Fibroblast of the aortic adventitia (primary cell): Measurements from ENCODE around the gene MAN2A1. TPM values are rescaled to one million over a fixed set of nuclear protein-coding genes. Genes with fewer than 3 reads are reported as not detected.
A peak's percentile ranks its signal among the peaks of the same experiment; 100 is the strongest.

Experiments
- DNase-seq: peaks from one replicate; pipeline ENCODE4 v3.0.0-alpha.2; 2010; ENCODE audit warnings: low read depth
- H3K4me3 ChIP-seq: 2 replicates; pipeline ENCODE4 v1.5.1; 2011; ENCODE audit warnings: low read depth, mild to moderate bottlenecking, control low read depth, low read length, moderate library complexity
- total RNA-seq: library from RNA; depleted of rRNA; stranded (reverse); fragments of >200 nt; gene quantifications from 2 replicates; pipeline ENCODE4 v1.2.3, GENCODE V29; 2012; ENCODE audit warnings: low replicate concordance
- TF ChIP-seq, protein P1 (sequence below): IDR thresholded peaks from 2 replicates; pipeline ENCODE4 v1.5.1; 2011; ENCODE audit warnings: mild to moderate bottlenecking, low read length, control low read depth, inconsistent platforms; ENCODE audit not compliant: insufficient read depth

MAN2A1 gene
- total RNA-seq, 1 donor: 62.3 TPM

DNA sequence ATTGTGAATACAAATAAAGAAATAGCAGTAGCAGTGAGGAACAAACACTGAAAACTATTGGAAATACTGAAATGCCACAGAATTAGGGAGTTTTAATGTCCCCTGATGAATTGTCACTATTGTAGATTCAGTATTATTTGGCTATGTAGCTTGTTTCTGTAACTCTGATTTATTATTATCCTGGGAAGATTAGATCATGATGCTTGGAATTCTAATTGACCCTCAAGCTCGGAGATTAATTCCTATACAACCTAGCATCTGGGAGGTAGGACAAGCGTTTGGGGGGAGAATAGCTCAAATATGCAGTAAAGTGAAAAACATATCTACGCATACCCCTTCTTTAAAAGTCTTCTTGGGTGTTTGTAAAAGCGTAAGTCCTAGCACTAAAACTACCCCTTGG, 15.1 kb upstream of the MAN2A1 start:
- no peak overlapping the region for H3K4me3 ChIP-seq
- TF ChIP-seq, protein P1, sequence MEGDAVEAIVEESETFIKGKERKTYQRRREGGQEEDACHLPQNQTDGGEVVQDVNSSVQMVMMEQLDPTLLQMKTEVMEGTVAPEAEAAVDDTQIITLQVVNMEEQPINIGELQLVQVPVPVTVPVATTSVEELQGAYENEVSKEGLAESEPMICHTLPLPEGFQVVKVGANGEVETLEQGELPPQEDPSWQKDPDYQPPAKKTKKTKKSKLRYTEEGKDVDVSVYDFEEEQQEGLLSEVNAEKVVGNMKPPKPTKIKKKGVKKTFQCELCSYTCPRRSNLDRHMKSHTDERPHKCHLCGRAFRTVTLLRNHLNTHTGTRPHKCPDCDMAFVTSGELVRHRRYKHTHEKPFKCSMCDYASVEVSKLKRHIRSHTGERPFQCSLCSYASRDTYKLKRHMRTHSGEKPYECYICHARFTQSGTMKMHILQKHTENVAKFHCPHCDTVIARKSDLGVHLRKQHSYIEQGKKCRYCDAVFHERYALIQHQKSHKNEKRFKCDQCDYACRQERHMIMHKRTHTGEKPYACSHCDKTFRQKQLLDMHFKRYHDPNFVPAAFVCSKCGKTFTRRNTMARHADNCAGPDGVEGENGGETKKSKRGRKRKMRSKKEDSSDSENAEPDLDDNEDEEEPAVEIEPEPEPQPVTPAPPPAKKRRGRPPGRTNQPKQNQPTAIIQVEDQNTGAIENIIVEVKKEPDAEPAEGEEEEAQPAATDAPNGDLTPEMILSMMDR: no peak

DNA sequence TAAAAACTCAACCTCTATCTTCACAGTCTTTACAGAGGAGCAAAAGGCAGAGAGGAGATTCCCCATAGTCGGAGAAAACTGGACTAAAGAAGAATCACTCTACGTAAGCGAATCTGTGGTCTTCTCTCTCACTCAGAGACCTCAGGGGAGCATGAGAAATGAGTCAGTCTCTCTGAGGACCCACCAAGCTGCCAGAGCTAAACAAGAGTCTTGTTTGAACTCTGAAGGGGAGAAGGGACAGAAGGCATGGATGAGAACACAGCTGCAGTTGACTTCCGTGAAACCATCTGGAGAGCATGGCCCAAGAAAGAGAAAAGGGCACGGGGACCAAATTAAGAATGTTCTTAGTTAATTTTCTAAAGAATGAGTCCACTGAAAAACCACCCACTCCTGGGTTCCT, 12.8 kb upstream of the MAN2A1 start:
- H3K4me3 ChIP-seq: no peak overlapping the region
- DNase-seq: no peak
- TF ChIP-seq, protein P1: no peak

More for the DNA sequence above, 15.1 kb upstream of the MAN2A1 start:
- DNase-seq: no peak

DNA sequence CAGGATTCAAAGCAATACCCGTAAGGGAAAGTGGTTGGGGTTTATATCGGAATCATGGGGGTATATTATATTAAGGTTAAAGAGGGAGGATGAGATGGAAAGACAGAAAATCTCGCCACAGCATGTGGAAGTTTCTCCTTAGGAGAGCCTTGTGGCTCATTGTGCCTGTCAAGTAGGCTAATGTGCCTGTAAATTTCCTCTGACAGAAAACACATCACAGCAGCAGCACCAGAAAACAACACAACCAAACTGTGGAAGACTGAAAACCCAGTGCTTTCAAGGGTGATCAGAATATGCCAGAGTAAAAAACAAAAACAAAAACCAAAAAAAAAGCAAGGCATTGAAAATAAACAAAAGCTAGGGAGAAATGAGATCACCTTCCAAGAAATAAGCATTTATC, 11.3 kb upstream of the MAN2A1 start:
- no peak for DNase-seq
- TF ChIP-seq, protein P1: no peak
- H3K4me3 ChIP-seq: no peak overlapping the region

DNA sequence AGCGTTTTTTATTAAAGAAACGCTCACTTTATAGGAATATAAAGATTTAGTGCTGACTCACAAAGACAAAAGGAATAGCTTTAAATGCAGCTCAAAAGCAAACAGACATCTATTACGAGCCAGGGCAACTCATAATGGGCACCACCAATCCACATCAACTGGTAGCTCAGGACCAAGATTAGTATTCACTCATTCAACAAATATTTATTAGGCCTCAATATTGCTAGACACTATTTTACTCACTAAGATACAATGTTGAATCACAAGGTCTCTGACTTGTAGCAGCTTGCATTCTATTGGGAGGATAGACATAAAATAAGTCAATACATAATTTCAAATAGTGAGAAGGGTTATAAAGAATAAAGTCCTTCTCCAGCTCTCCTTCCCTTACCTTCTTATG, 8.0 kb upstream of the MAN2A1 start:
- TF ChIP-seq, protein P1: no peak
- DNase-seq: no peak
- no peak overlapping the region for H3K4me3 ChIP-seq

DNA sequence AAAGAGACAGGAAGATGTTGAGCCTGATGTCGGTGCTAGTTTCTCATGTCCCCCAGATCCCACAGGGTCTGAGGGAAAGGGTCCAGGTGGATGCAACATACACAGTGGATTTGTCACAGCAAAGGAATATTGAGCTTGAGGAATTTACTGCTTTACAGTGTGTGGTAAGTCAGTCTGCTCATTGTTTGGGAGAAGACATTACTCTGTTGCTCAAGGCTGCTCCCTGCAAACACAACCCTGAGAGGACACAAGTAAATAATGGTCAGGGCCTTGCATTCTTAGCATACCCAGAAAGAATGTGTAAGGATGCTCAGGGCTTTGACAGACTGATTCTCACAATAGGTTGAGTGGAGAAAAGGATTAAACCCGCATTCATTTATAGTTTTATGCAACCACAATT, 7.3 kb upstream of the MAN2A1 start:
- no peak for DNase-seq
- no peak overlapping the region for H3K4me3 ChIP-seq

DNA sequence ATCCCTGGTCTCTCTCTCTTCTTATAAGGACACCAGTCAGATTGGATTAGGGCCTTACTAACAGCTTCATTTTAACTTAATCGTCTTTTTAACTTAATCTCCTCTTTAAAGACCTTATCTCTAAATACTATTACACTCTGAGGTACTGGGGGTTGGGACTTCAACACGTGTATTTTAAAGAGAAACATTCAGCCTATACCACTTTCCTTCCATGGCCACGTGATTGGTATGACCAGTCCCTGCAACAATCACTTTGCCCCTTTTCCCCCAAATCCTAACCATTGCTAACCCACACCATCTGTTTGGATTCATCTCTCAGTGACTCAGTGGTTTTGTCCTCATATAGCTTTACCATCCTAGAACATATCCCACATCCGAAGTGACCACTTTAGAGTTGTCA, 3.8 kb upstream of the MAN2A1 start:
- DNase-seq: no peak
- TF ChIP-seq, protein P1: no peak
- no peak overlapping the region for H3K4me3 ChIP-seq

More for the DNA sequence above, 7.3 kb upstream of the MAN2A1 start:
- TF ChIP-seq, protein P1: no peak

DNA sequence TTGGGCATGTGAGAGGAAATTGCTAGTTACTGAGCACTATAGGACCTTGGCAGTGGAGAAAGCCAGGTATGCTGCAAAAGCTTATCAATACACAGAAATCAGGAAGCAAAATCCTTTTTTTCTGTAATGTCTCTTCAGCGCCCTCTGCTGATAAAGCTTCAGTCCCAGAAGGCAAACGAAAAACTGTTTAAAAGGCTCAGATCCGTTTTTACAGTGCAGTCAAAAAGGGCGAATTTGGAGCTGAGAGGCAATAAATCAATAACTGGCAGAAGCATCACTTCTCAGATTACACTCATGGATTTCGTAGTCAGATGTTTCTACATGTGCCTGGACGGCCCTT, 1.1 kb upstream of the MAN2A1 start:
- TF ChIP-seq, protein P1: peak; percentile 41
- no peak for DNase-seq

More for the DNA sequence above, 1.1 kb upstream of the MAN2A1 start:
- H3K4me3 ChIP-seq: peak overlapping the region; percentile 66
